ENCODE data around the gene PTDSS2.
"Not testable (repeated sequence)": the region's sequence is repeated elsewhere in the genome, so short reads cannot be mapped to it uniquely, and the experiment has no call there.

Gene PTDSS2

DNA sequence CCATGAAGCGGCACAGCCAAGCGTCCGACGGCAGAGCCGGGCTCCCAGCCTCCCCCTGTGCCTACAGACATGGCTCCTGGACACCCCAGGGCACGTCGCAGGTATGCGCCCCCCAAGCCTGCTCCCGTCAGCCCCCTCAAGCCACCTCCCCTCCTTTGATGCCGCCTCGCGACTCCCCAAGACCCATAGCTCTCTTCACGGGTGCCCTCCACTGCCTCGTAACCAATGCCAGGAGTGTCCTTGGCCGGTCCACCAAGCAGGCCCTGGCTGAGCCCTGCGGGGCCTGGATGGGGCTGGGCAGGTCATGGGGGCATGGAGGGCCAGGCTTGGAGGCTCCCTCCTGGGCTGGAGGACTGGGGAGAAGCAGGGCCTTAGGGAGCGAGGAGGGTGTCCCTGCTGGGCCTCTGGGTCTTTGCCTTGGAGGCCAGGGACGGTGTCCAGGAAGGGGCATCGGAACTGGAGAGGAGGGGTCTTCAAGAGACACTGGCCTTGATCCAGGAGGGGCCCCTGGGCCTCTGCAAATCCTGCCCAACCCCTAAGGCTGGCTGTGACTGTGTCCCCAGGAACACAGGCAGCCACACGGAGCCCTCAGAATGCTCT is 17.5 kb upstream of the PTDSS2 start:
- H3K4me3 ChIP-seq (ENCODE audit: control insufficient read depth in 1 of 7, extremely low read depth in 1 of 7, insufficient read depth in 4 of 7, low read depth in 2 of 7, low read length in 6 of 7) = no peak overlapping the region
- no peak overlapping the region for H3K27ac ChIP-seq (ENCODE audit: insufficient read depth in 1 of 2, low read depth in 1 of 2, low read length in 2 of 2, poor library complexity in 1 of 2, severe bottlenecking in 2 of 2)
- no peaks in the 10 kb centered on the region for H3K4me1 ChIP-seq (ENCODE audit: control extremely low read depth in 1 of 4, control insufficient read depth in 4 of 4, insufficient read depth in 4 of 4, low read length in 3 of 4)
- H3K36me3 ChIP-seq (ENCODE audit: control insufficient read depth in 4 of 4, insufficient read depth in 4 of 4, low read length in 3 of 4) = no peaks in the 10 kb centered on the region
- WGBS (ENCODE audit: insufficient coverage) = 98% methylated on average over 14 of the region's 20 CpGs
- no peaks in the 10 kb centered on the region for H3K27me3 ChIP-seq (replicated peaks in 2 of 5; ENCODE audit: control insufficient read depth in 4 of 5, insufficient read depth in 5 of 5, low read length in 4 of 5)
- no peak for DNase-seq
- CTCF ChIA-PET = no interaction called here
- POLR2A ChIA-PET = no interaction called here
- no peaks in the 10 kb centered on the region for H3K9me3 ChIP-seq (ENCODE audit: control extremely low read depth in 1 of 5, control insufficient read depth in 4 of 5, insufficient read depth in 2 of 5, low read depth in 1 of 5, low read length in 4 of 5)

DNA sequence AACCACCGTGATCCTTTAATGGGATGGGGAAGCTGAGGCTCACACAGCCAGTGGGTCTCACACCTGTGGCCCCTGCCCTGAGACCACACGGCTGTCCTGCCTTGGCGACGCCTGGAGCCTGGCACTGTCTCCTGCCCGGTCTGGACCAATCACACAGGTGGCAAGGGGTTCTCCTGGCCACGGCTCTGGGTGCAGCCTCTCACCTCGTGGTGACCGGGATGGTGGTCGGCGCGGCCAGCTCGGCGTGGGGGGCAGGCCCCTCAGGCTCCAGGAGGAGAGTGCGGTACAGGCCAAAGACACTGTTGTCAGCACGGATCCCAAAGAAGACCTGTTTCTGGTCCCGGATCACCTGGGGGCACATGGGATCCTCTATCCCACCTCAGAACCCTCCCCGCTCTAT is 17.0 kb upstream of the PTDSS2 start:
- Histone ChIP-seq H3K4me1 (ENCODE audit: control extremely low read depth in 1 of 4, control insufficient read depth in 4 of 4, insufficient read depth in 4 of 4, low read length in 3 of 4) (no peaks in the 10 kb centered on the region), H3K36me3 (ENCODE audit: control insufficient read depth in 4 of 4, insufficient read depth in 4 of 4, low read length in 3 of 4) (no peaks in the 10 kb centered on the region), H3K27me3 (replicated peaks in 2 of 5; ENCODE audit: control insufficient read depth in 4 of 5, insufficient read depth in 5 of 5, low read length in 4 of 5) (no peaks in the 10 kb centered on the region), H3K9me3 (ENCODE audit: control extremely low read depth in 1 of 5, control insufficient read depth in 4 of 5, insufficient read depth in 2 of 5, low read depth in 1 of 5, low read length in 4 of 5) (no peaks in the 10 kb centered on the region), H3K27ac (ENCODE audit: insufficient read depth in 1 of 2, low read depth in 1 of 2, low read length in 2 of 2, poor library complexity in 1 of 2, severe bottlenecking in 2 of 2) (no peak overlapping the region), H3K4me3 (ENCODE audit: control insufficient read depth in 1 of 7, extremely low read depth in 1 of 7, insufficient read depth in 4 of 7, low read depth in 2 of 7, low read length in 6 of 7) (no peak overlapping the region)
- CTCF ChIA-PET = no interaction called here
- 98% methylated on average over 15 of the region's 17 CpGs for WGBS (ENCODE audit: insufficient coverage)
- POLR2A ChIA-PET = no interaction called here
- no peak for DNase-seq

DNA sequence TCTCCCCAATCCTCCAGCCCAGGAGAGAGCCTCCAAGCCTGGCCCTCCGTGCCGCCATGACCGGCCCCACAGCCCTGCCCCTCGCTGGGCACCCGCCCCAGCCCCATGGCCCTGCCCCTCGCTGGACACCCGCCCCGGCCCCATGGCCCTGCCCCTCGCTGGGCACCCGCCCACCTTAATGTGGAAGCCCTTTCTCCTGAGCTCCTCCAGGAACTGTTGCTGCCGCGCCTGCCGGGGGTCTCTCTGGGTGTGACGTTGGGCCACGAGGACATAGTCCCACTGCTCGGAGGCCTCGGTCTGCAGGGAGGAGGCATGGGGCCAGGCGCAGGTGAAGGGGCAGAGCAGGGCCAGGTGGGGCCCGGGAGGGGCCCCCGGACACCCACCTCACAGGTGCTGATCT is 16.4 kb upstream of the PTDSS2 start:
- over 99% methylated on average over 18 of the region's 20 CpGs for WGBS (ENCODE audit: insufficient coverage)
- Histone ChIP-seq H3K4me3 (ENCODE audit: control insufficient read depth in 1 of 7, extremely low read depth in 1 of 7, insufficient read depth in 4 of 7, low read depth in 2 of 7, low read length in 6 of 7) (no peak overlapping the region), H3K4me1 (ENCODE audit: control extremely low read depth in 1 of 4, control insufficient read depth in 4 of 4, insufficient read depth in 4 of 4, low read length in 3 of 4) (no peaks in the 10 kb centered on the region), H3K27me3 (replicated peaks in 2 of 5; ENCODE audit: control insufficient read depth in 4 of 5, insufficient read depth in 5 of 5, low read length in 4 of 5) (no peaks in the 10 kb centered on the region), H3K9me3 (ENCODE audit: control extremely low read depth in 1 of 5, control insufficient read depth in 4 of 5, insufficient read depth in 2 of 5, low read depth in 1 of 5, low read length in 4 of 5) (no peaks in the 10 kb centered on the region), H3K27ac (ENCODE audit: insufficient read depth in 1 of 2, low read depth in 1 of 2, low read length in 2 of 2, poor library complexity in 1 of 2, severe bottlenecking in 2 of 2) (no peak overlapping the region), H3K36me3 (ENCODE audit: control insufficient read depth in 4 of 4, insufficient read depth in 4 of 4, low read length in 3 of 4) (no peaks in the 10 kb centered on the region)
- POLR2A ChIA-PET = no interaction called here
- CTCF ChIA-PET = no interaction called here
- no peak for DNase-seq

DNA sequence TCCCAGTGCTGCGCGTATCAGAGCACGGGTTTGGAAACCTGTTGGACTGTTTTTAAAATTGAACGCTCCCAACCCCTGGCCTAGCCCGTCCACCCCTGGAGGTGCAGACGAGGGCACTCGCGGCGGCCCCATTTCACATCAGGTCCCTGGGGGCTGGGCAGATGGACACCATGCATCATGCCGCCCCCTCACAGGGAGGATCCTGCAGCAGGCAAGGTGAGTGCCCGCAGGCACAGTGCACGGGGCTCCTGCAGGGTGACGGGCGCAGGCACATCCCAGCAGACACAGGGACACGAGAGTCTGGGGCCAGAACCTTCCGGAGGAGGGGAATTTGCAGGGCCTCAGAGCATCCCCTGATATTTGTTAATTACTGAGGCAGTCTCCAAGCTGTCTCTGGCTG is 15.6 kb upstream of the PTDSS2 start:
- ChIA-PET CTCF (no interaction called here), POLR2A (no interaction called here)
- H3K9me3 ChIP-seq (ENCODE audit: control extremely low read depth in 1 of 5, control insufficient read depth in 4 of 5, insufficient read depth in 2 of 5, low read depth in 1 of 5, low read length in 4 of 5) = no peaks in the 10 kb centered on the region
- WGBS (ENCODE audit: insufficient coverage) = 97% methylated on average over 16 of the region's 16 CpGs
- H3K4me1 ChIP-seq (ENCODE audit: control extremely low read depth in 1 of 4, control insufficient read depth in 4 of 4, insufficient read depth in 4 of 4, low read length in 3 of 4) = no peaks in the 10 kb centered on the region
- H3K27ac ChIP-seq (ENCODE audit: insufficient read depth in 1 of 2, low read depth in 1 of 2, low read length in 2 of 2, poor library complexity in 1 of 2, severe bottlenecking in 2 of 2) = no peak overlapping the region
- no peak overlapping the region for H3K4me3 ChIP-seq (ENCODE audit: control insufficient read depth in 1 of 7, extremely low read depth in 1 of 7, insufficient read depth in 4 of 7, low read depth in 2 of 7, low read length in 6 of 7)
- no peak for DNase-seq
- H3K27me3 ChIP-seq (replicated peaks in 2 of 5; ENCODE audit: control insufficient read depth in 4 of 5, insufficient read depth in 5 of 5, low read length in 4 of 5) = no peaks in the 10 kb centered on the region
- no peaks in the 10 kb centered on the region for H3K36me3 ChIP-seq (ENCODE audit: control insufficient read depth in 4 of 4, insufficient read depth in 4 of 4, low read length in 3 of 4)

DNA sequence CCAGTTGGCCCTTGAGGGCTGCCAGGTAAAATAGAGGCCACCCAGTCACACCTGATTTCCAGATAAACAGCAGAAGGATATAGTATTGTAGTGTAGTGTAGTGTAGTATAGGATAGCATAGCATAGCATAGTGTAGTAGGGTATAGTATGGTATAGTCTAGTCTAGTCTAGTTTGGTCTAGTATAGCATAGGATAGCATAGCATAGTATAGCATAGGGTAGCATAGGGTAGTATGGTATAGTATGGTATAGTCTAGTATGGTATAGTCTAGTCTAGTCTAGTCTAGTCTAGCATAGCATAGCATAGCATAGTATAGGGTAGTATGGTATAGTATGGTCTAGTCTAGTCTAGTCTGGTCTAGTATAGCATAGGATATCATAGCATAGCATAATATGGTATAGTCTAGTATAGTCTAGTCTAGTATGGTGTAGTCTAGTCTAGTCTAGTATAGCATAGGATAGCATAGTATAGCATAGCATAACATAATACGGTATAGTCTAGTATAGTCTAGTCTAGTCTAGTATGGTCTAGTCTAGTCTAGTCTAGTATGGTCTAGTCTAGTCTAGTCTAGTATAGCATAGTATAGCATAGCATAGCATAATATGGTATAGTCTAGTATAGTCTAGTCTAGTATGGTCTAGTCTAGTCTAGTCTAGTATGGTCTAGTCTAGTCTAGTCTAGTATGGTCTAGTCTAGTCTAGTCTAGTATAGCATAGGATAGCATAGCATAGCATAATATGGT is 14.9 kb upstream of the PTDSS2 start:
- H3K4me3 ChIP-seq (ENCODE audit: control insufficient read depth in 1 of 7, extremely low read depth in 1 of 7, insufficient read depth in 4 of 7, low read depth in 2 of 7, low read length in 6 of 7); H3K27me3 ChIP-seq (replicated peaks in 2 of 5; ENCODE audit: control insufficient read depth in 4 of 5, insufficient read depth in 5 of 5, low read length in 4 of 5); DNase-seq; H3K27ac ChIP-seq (ENCODE audit: insufficient read depth in 1 of 2, low read depth in 1 of 2, low read length in 2 of 2, poor library complexity in 1 of 2, severe bottlenecking in 2 of 2); POLR2A ChIA-PET; CTCF ChIA-PET; H3K36me3 ChIP-seq (ENCODE audit: control insufficient read depth in 4 of 4, insufficient read depth in 4 of 4, low read length in 3 of 4); H3K4me1 ChIP-seq (ENCODE audit: control extremely low read depth in 1 of 4, control insufficient read depth in 4 of 4, insufficient read depth in 4 of 4, low read length in 3 of 4); H3K9me3 ChIP-seq (ENCODE audit: control extremely low read depth in 1 of 5, control insufficient read depth in 4 of 5, insufficient read depth in 2 of 5, low read depth in 1 of 5, low read length in 4 of 5): not testable (repeated sequence)
- no CpG with 5 or more reads among the region's 1 CpG for WGBS (ENCODE audit: insufficient coverage)

DNA sequence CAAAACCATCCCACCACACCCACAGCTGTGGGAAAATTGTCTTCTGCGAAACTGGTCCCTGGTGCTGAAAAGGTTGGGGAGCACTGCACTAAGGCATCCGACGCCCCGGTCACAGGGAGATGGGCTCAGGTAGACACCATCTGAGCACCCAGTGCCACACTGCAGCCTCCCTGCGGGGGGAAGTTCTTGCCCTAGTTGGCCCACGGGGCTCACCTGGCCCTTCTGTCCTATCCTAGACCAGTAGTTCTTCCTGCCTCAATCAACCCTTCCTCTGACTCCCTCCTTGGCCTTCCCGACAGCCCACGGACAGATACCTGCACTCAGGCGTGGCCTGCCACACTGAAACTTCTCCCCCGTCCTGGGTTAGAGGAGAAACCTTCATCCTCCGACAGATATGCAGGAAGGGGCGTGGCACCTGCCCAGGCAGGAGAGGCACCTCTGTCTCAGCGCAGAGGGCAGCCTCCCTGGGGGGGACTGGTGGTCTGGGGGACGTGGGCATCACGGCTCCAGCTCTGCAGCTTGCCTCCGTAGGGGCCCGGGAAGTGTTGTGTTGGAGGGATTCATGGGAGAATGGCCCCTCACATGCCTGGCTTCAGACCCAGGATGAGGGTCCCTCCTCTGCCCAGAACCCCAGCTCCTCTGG is 12.7 kb upstream of the PTDSS2 start:
- DNase-seq = no peak
- ChIA-PET CTCF (interaction anchor here (0.7 kb wide), 1 partner anchor 12 kb away, joined by 4 read pairs; no protein-coding TSS in a partner anchor), POLR2A (no interaction called here)
- Histone ChIP-seq H3K4me1 (ENCODE audit: control extremely low read depth in 1 of 4, control insufficient read depth in 4 of 4, insufficient read depth in 4 of 4, low read length in 3 of 4) (peaks cover 0 to 10% (median 6%) of the 10 kb centered on the region in 4 experiments), H3K27me3 (replicated peaks in 2 of 5; ENCODE audit: control insufficient read depth in 4 of 5, insufficient read depth in 5 of 5, low read length in 4 of 5) (peaks cover 0 to 3% (median 0%) of the 10 kb centered on the region in 5 experiments), H3K4me3 (ENCODE audit: control insufficient read depth in 1 of 7, extremely low read depth in 1 of 7, insufficient read depth in 4 of 7, low read depth in 2 of 7, low read length in 6 of 7) (no peak overlapping the region), H3K9me3 (ENCODE audit: control extremely low read depth in 1 of 5, control insufficient read depth in 4 of 5, insufficient read depth in 2 of 5, low read depth in 1 of 5, low read length in 4 of 5) (no peaks in the 10 kb centered on the region), H3K27ac (ENCODE audit: insufficient read depth in 1 of 2, low read depth in 1 of 2, low read length in 2 of 2, poor library complexity in 1 of 2, severe bottlenecking in 2 of 2) (no peak overlapping the region), H3K36me3 (ENCODE audit: control insufficient read depth in 4 of 4, insufficient read depth in 4 of 4, low read length in 3 of 4) (no peaks in the 10 kb centered on the region)
- WGBS (ENCODE audit: insufficient coverage) = 90% methylated on average over 10 of the region's 17 CpGs

DNA sequence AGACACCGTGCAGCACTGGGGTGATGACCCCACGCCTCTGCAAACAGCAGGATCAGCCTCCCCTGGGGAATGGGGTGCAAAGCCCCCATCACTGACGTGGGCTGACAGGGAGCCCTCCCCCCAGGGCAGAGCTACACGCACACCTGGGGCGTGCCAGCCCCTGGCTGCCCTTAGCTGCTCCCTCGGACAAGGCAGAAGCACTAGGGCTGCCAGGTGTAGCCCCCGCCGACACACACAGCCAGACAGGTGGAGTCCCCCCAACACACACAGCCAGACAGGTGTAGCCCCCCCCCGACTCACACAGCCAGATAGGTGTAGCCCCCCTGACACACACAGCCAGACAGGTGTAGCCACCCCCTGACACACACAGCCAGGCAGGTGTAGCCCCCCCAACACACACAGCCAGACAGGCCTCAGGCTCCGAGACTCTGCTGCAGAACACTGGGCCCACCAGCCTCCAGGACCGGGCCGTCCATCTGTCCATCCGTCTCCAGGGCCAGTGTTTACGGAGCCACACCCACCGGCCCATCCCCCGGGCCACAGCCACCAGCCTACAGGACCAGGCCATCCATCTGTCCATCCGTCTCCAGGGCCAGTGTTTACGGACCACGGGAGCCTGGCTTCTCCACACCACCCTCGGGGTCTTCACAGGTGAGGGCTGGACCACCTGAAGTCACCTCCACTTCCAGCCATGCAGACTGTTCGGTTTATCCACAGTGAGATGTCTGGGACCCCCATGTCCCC is 11.8 kb upstream of the PTDSS2 start:
- DNase-seq = no peak
- WGBS (ENCODE audit: insufficient coverage) = 98% methylated on average over 16 of the region's 21 CpGs

More for the DNA sequence above, 11.8 kb upstream of the PTDSS2 start:
- no peak overlapping the region for H3K4me3 ChIP-seq (ENCODE audit: control insufficient read depth in 1 of 7, extremely low read depth in 1 of 7, insufficient read depth in 4 of 7, low read depth in 2 of 7, low read length in 6 of 7)
- H3K4me1 ChIP-seq (ENCODE audit: control extremely low read depth in 1 of 4, control insufficient read depth in 4 of 4, insufficient read depth in 4 of 4, low read length in 3 of 4) = peaks cover 0 to 10% (median 6%) of the 10 kb centered on the region in 4 experiments
- ChIA-PET POLR2A (no interaction called here), CTCF (interaction anchor here (0.7 kb wide), 1 partner anchor 11 kb away, joined by 4 read pairs; no protein-coding TSS in a partner anchor)
- H3K9me3 ChIP-seq (ENCODE audit: control extremely low read depth in 1 of 5, control insufficient read depth in 4 of 5, insufficient read depth in 2 of 5, low read depth in 1 of 5, low read length in 4 of 5) = no peaks in the 10 kb centered on the region
- no peaks in the 10 kb centered on the region for H3K36me3 ChIP-seq (ENCODE audit: control insufficient read depth in 4 of 4, insufficient read depth in 4 of 4, low read length in 3 of 4)
- peaks cover 0 to 3% (median 0%) of the 10 kb centered on the region in 5 experiments for H3K27me3 ChIP-seq (replicated peaks in 2 of 5; ENCODE audit: control insufficient read depth in 4 of 5, insufficient read depth in 5 of 5, low read length in 4 of 5)
- H3K27ac ChIP-seq (ENCODE audit: insufficient read depth in 1 of 2, low read depth in 1 of 2, low read length in 2 of 2, poor library complexity in 1 of 2, severe bottlenecking in 2 of 2) = no peak overlapping the region
